ENCODE measurements around the gene GP2.
"Not testable (repeated sequence)": the region's sequence is repeated elsewhere in the genome, so short reads cannot be mapped to it uniquely, and the experiment has no call there.

GRCh38 chr16:20321051-20321450, 6.3 kb downstream of the GP2 start:
- TF ChIP-seq EZH2 (IDR thresholded peaks at IDR 0.05; ENCODE audit: borderline replicate concordance, low read length); CTCF (IDR thresholded peaks at IDR 0.05; ENCODE audit: low read length): not testable (repeated sequence)

Measured in OCI-LY1 (cell line).